GM06990 (cell line): ENCODE results near the gene SARS1.

Experiments used
- DNase-seq: peaks from one replicate; pipeline ENCODE4 v3.0.0-alpha.2; 2011; ENCODE audit not compliant: insufficient read length; ENCODE audit errors: extremely low read depth
- H3K27me3 ChIP-seq: replicated peaks from 2 replicates; pipeline ENCODE4 v1.6.0; 2011; ENCODE audit warnings: low read length; ENCODE audit not compliant: control insufficient read depth, insufficient read depth
- H3K36me3 ChIP-seq: 2 replicates; pipeline ENCODE4 v1.5.1; 2011; ENCODE audit warnings: low read length; ENCODE audit not compliant: control insufficient read depth, insufficient read depth
- H3K4me3 ChIP-seq: replicated peaks from 2 replicates; pipeline ENCODE4 v1.5.1; 2011; ENCODE audit warnings: low read depth, mild to moderate bottlenecking, control low read depth, low read length
- TF ChIP-seq, protein P1 (sequence below): IDR thresholded peaks from 2 replicates; pipeline ENCODE4 v1.5.1; 2011; ENCODE audit warnings: low read length, control low read depth, mild to moderate bottlenecking, inconsistent platforms; ENCODE audit not compliant: insufficient read depth, poor library complexity, severe bottlenecking

Gene SARS1

DNA sequence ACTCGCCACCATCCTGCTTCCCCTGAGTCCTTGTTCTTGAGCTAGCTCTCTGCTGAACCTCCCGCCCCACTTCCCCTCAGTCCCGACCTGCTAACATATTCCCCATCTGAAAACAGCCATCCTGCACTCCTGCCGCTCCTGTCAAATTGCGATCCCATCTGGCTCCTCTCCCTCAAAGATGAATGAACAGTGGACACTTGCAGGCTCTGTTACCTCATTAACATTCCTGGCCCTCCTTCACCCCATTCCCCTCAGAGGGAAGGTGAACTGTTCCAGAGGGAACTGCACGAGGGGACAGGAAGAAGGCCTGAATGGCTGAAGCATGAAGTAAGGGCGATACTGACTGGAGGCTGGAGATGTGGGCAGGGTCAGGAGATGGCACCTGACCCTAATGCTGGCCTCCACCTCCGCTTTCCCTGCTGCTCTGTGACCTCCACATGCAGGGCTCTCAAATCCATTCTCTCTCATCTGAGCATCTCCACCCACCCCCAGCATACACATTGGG lies 28.2 kb downstream of the SARS1 start:
- no peak for DNase-seq
- TF ChIP-seq, protein P1, sequence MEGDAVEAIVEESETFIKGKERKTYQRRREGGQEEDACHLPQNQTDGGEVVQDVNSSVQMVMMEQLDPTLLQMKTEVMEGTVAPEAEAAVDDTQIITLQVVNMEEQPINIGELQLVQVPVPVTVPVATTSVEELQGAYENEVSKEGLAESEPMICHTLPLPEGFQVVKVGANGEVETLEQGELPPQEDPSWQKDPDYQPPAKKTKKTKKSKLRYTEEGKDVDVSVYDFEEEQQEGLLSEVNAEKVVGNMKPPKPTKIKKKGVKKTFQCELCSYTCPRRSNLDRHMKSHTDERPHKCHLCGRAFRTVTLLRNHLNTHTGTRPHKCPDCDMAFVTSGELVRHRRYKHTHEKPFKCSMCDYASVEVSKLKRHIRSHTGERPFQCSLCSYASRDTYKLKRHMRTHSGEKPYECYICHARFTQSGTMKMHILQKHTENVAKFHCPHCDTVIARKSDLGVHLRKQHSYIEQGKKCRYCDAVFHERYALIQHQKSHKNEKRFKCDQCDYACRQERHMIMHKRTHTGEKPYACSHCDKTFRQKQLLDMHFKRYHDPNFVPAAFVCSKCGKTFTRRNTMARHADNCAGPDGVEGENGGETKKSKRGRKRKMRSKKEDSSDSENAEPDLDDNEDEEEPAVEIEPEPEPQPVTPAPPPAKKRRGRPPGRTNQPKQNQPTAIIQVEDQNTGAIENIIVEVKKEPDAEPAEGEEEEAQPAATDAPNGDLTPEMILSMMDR, result no peak
- Histone ChIP-seq H3K27me3 (no peaks in the 10 kb centered on the region), H3K4me3 (no peak overlapping the region), H3K36me3 (peaks cover 20% of the 10 kb centered on the region)

GRCh38 chr1:109242387-109242786 lies 28.7 kb downstream of the SARS1 start:
- DNase-seq, result no peak
- Histone ChIP-seq H3K4me3 (no peak overlapping the region), H3K27me3 (no peaks in the 10 kb centered on the region), H3K36me3 (peaks cover 16% of the 10 kb centered on the region)
- TF ChIP-seq, protein P1, result no peak

DNA sequence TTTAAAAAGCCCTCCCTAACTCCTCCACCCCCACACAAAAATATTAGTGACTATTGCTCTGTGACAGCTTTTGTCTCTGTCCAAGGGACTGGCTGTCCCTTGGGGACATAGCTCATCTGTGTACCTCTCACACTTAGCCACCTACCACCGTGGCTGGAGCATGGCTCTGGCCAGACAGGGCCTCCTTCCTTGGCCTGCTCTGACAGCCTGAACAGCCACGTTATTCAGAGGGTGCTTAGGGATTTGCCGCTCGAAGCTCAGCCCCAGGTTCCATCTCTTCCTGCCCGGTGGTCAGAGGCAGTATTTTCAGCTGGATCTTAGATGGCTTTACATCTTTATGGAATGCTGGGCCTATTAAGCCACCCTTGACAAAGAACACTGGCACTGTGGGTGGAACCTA lies 29.5 kb downstream of the SARS1 start:
- DNase-seq, result no peak
- no peaks in the 10 kb centered on the region for H3K27me3 ChIP-seq
- TF ChIP-seq, protein P1, result no peak
- H3K4me3 ChIP-seq, result no peak overlapping the region
- H3K36me3 ChIP-seq, result peaks cover 8% of the 10 kb centered on the region

- TF ChIP-seq, protein P1, result no peak
- no peak for DNase-seq
Observed at GRCh38 chr1:109243860-109244552, 30.3 kb downstream of the SARS1 start.

GRCh38 chr1:109246141-109246551 lies 32.4 kb downstream of the SARS1 start:
- TF ChIP-seq, protein P1, result no peak
- DNase-seq, result no peak
- Histone ChIP-seq H3K27me3 (no peaks in the 10 kb centered on the region; the same call in 1 of the 2 replicates), H3K4me3 (no peak overlapping the region), H3K36me3 (no peaks in the 10 kb centered on the region)

More at GRCh38 chr1:109243860-109244552, 30.3 kb downstream of the SARS1 start:
- H3K27me3 ChIP-seq, result no peaks in the 10 kb centered on the region
- no peak overlapping the region for H3K4me3 ChIP-seq
- H3K36me3 ChIP-seq, result peaks cover 5% of the 10 kb centered on the region
